SK-N-SH (cell line): ENCODE measurements around the gene NCK1. TPM values are rescaled to one million over a fixed set of nuclear protein-coding genes. Genes with fewer than 3 reads are reported as not detected.

Experiments used
- CTCF ChIA-PET: fragments of 300-600, 350-600 bp; formaldehyde crosslinking; extraction: SDS; loops from one replicate; lab custom pipeline; 2021; lab: Yijun Ruan, JAX
- POLR2A ChIA-PET: fragments of 350-600 bp; sonication (Branson Sonifier 250); formaldehyde crosslinking; extraction: SDS; loops from one replicate; lab custom pipeline; 2020; ENCODE audit warnings: antibody characterized with exemption, inconsistent platforms; lab: Yijun Ruan, JAX
- DNase-seq: peaks from one replicate; pipeline ENCODE4 v3.0.0; 2012
- H2AFZ ChIP-seq: fragments of 200-600 bp; sonication (generic); 2 replicates; pipeline ENCODE4 v1.8.1; 2016; ENCODE audit warnings: antibody characterized with exemption, mild to moderate bottlenecking, low read depth
- H3F3A ChIP-seq: fragments of 200-600 bp; sonication (generic); replicated peaks from 2 replicates; pipeline ENCODE3; 2016; ENCODE audit warnings: antibody characterized with exemption, mild to moderate bottlenecking; ENCODE audit not compliant: insufficient read depth
- H3K27ac ChIP-seq, 2 experiments: fragments of 200-500 bp in 1 of 2; fragments of 200-600 bp in 1 of 2; sonication (Bioruptor generic) in 1 of 2; sonication (generic), shearing (Covaris generic) in 1 of 2; 2 replicates each; pipeline versions ENCODE4 v1.5.1 to v1.6.1; 2014 to 2016; ENCODE audit warnings: low read depth in 2 of 2, inconsistent platforms in 1 of 2, low read length in 1 of 2, mild to moderate bottlenecking in 1 of 2, mixed read lengths in 1 of 2
- H3K27me3 ChIP-seq: fragments of 200-600 bp; sonication (generic), shearing (Covaris generic); 2 replicates; pipeline ENCODE4 v1.6.1; 2016; ENCODE audit warnings: mixed run types; ENCODE audit not compliant: insufficient read depth
- H3K36me3 ChIP-seq, 2 experiments: fragments of 200-500 bp in 1 of 2; fragments of 200-600 bp in 1 of 2; sonication (Bioruptor generic) in 1 of 2; sonication (generic) in 1 of 2; replicated peaks in 1 of 2; 2 replicates each; pipeline versions ENCODE3 to v1.5.1; 2014 to 2016; ENCODE audit warnings: low read length in 1 of 2, mild to moderate bottlenecking in 1 of 2; ENCODE audit not compliant: insufficient read depth in 2 of 2, control insufficient read depth in 1 of 2
- H3K4me1 ChIP-seq, 2 experiments: fragments of 200-500 bp in 1 of 2; fragments of 200-600 bp in 1 of 2; sonication (Bioruptor generic) in 1 of 2; sonication (generic), shearing (Covaris generic) in 1 of 2; 2 replicates each; pipeline versions ENCODE4 v1.5.1 to v1.6.1; 2014 to 2016; ENCODE audit warnings: low read depth in 1 of 2, low read length in 1 of 2, mixed run types in 1 of 2; ENCODE audit not compliant: insufficient read depth in 2 of 2, control insufficient read depth in 1 of 2
- H3K4me2 ChIP-seq: fragments of 200-600 bp; sonication (generic), shearing (Covaris generic); 2 replicates; pipeline ENCODE4 v1.6.1; 2017; ENCODE audit warnings: mixed run types
- H3K4me3 ChIP-seq, 2 experiments: fragments of 200-500 bp in 1 of 2; fragments of 200-600 bp in 1 of 2; sonication (Bioruptor generic) in 1 of 2; sonication (generic), shearing (Covaris generic) in 1 of 2; 2 replicates each; pipeline versions ENCODE4 v1.5.1 to v1.8.1; 2014 to 2016; ENCODE audit warnings: low read depth in 2 of 2, inconsistent platforms in 1 of 2, low read length in 1 of 2, mild to moderate bottlenecking in 1 of 2, mixed read lengths in 1 of 2, moderate library complexity in 1 of 2
- H3K79me2 ChIP-seq: fragments of 200-600 bp; sonication (generic); 2 replicates; pipeline ENCODE4 v1.8.1; 2017; ENCODE audit warnings: mild to moderate bottlenecking; ENCODE audit not compliant: insufficient read depth
- H3K9ac ChIP-seq: fragments of 200-600 bp; sonication (generic); 2 replicates; pipeline ENCODE4 v1.6.1; 2017; ENCODE audit warnings: mixed run types
- H3K9me2 ChIP-seq: fragments of 200-600 bp; sonication (generic); 2 replicates; pipeline ENCODE4 v1.6.1; 2017; ENCODE audit warnings: mixed run types
- H3K9me3 ChIP-seq: fragments of 200-600 bp; sonication (generic); 2 replicates; pipeline ENCODE4 v1.6.1; 2017; ENCODE audit warnings: mixed run types, mild to moderate bottlenecking, moderate library complexity
- H4K20me1 ChIP-seq: fragments of 200-600 bp; sonication (generic); 2 replicates; pipeline ENCODE4 v1.6.1; 2017; ENCODE audit warnings: mild to moderate bottlenecking, mixed run types; ENCODE audit not compliant: insufficient read depth
- CHD2 ChIP-seq: fragments of 150-350 bp; IDR thresholded peaks from 2 replicates; pipeline ENCODE4 v1.6.1; 2018; ENCODE audit warnings: low read length; ENCODE audit not compliant: partially characterized antibody
- ELF1 ChIP-seq: IDR thresholded peaks from 2 replicates; pipeline ENCODE4 v1.4.0; 2012
- FOXJ3 ChIP-seq: sonication (generic); formaldehyde crosslinking; IDR thresholded peaks from 2 replicates; pipeline ENCODE4 v1.5.1; 2020; ENCODE audit warnings: mild to moderate bottlenecking, missing genetic modification reagents
- GABPA ChIP-seq: IDR thresholded peaks from 2 replicates; pipeline ENCODE4 v1.4.0; 2012; ENCODE audit warnings: low read depth, mild to moderate bottlenecking
- GATA2 ChIP-seq: sonication (generic); formaldehyde crosslinking; IDR thresholded peaks from 2 replicates; pipeline ENCODE4 v1.5.0; 2020; ENCODE audit warnings: mild to moderate bottlenecking, missing genetic modification reagents
- IRF3 ChIP-seq: fragments of 150-350 bp; IDR thresholded peaks from 2 replicates; pipeline ENCODE4 v1.6.1; 2016; ENCODE audit warnings: mild to moderate bottlenecking, low read depth, low read length
- JUND ChIP-seq: IDR thresholded peaks from 2 replicates; pipeline ENCODE4 v1.4.0; 2012
- MAX ChIP-seq: IDR thresholded peaks from 2 replicates; pipeline ENCODE4 v1.4.0; 2012; ENCODE audit warnings: low read depth
- POLR2AphosphoS5 ChIP-seq: IDR thresholded peaks from 2 replicates; pipeline ENCODE4 v1.6.1; 2012; ENCODE audit warnings: low read depth, low read length
- RAD21 ChIP-seq: IDR thresholded peaks from 2 replicates; pipeline ENCODE4 v1.6.1; 2012; ENCODE audit warnings: mild to moderate bottlenecking, low read length
- RCOR1 ChIP-seq: fragments of 150-350 bp; IDR thresholded peaks from 2 replicates; pipeline ENCODE4 v1.6.1; 2017; ENCODE audit warnings: antibody characterized with exemption, low read length
- SMC3 ChIP-seq: IDR thresholded peaks from 2 replicates; pipeline ENCODE4 v1.6.1; 2012; ENCODE audit warnings: low read depth, low read length, improper control_type of control experiment
- USF1 ChIP-seq: IDR thresholded peaks from 2 replicates; pipeline ENCODE4 v1.4.0; 2012; ENCODE audit warnings: low read depth, borderline replicate concordance
- YY1 ChIP-seq: IDR thresholded peaks from 2 replicates; pipeline ENCODE4 v1.4.0; 2012; ENCODE audit warnings: low read depth, mild to moderate bottlenecking
- WGBS: methylation state at CpG from one replicate; pipeline ENCODE4 v1.1.6; 2017; ENCODE audit warnings: low lambda C conversion rate; 5-methylcytosine and 5-hydroxymethylcytosine counted together
- polyA plus RNA-seq, 3 experiments: library from polyadenylated mRNA; depleted of rRNA; stranded (reverse); fragments of >200 nt; gene quantifications; 2 replicates each; pipeline ENCODE4 v1.2.3, GENCODE V29; 2012

NCK1 gene
- polyA plus RNA-seq, 1 of the 3 experiments (the other 2 are of a cell fraction), result 16.2 TPM

DNA sequence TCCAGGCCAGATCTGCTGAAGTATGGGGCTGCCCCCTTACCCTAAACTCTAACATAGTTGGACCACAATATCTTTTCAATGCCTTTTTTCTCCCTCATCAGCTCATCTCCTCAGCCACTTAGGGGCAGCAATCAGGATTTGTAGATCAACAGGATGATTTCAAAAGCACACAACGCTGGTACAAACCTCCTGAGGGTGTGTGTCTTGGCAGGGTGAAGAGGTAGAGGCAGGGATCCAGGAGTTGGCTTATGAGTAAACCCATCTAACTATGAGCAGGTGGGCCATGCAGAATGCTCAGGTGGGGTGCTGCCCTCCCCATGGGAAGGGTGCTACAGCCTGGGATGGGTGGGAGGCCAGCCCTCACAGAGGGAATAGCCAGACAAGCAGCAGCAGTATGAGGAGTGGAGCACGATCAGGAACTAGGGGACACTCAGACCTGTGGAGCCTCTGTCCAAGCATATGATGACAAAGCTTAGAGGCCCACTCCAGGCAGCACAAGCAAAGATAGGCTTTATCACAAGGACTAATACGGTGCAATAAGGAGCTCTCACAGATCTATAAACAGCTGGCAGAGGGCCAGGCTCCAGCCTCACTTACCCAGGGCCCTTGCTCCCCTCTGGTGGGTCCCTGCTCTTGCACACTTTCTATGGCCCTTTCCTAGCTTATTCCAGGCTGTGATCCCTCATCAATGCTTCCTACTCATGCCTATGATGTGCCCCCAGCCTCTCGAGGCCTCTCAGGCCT is 127.9 kb downstream of the NCK1 start:
- CTCF ChIA-PET, result no interaction called here

DNA sequence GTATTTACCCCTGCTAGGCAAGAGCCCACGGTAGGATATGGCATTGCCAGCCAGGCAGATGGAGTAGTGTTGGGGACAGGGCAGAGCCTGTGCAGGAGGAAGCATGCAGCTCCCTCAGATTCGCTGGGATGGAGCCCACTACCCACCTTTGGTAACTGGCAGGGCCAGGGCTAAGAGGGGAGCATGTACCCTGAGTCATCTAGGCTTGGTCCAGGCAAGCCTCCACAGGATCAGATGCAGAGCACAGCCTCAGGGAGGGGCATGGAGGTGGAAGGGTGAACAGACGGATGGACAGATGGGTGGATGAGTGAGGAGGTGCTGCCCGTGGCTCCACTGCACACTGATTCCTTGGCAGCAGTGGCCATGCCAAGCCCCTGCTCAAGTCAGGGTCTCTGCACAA is 128.8 kb downstream of the NCK1 start:
- Histone ChIP-seq H3K4me2 (no peak overlapping the region), H3K79me2 (no peaks in the 10 kb centered on the region), H3K36me3 (no peaks in the 10 kb centered on the region), H3F3A (no peaks in the 10 kb centered on the region), H3K4me3 (no peak overlapping the region), H2AFZ (no peak overlapping the region), H4K20me1 (no peaks in the 10 kb centered on the region), H3K27me3 (no peaks in the 10 kb centered on the region), H3K9me3 (no peaks in the 10 kb centered on the region), H3K9ac (no peak overlapping the region), H3K27ac (no peak overlapping the region), H3K9me2 (no peaks in the 10 kb centered on the region), H3K4me1 (peaks cover 10 to 13% of the 10 kb centered on the region in 2 experiments; a peak in 2 of 4 replicates)
- WGBS, result 84% methylated on average over 4 of the region's 4 CpGs
- CTCF ChIA-PET, result no interaction called here
- POLR2A ChIA-PET, result no interaction called here
- no peak for DNase-seq
- TF ChIP-seq YY1 (no peak), GATA2 (CRISPR knock-in tag) (no peak), GABPA (no peak), SMC3 (no peak), RCOR1 (no peak), MAX (no peak), POLR2AphosphoS5 (no peak)

More for the DNA sequence above, 127.9 kb downstream of the NCK1 start:
- H3K27me3 ChIP-seq, result no peaks in the 10 kb centered on the region
- no peaks in the 10 kb centered on the region for H3F3A ChIP-seq
- no peaks in the 10 kb centered on the region for H3K36me3 ChIP-seq
- no peaks in the 10 kb centered on the region for H3K9me3 ChIP-seq
- no peak overlapping the region for H2AFZ ChIP-seq
- no peak for TF ChIP-seq SMC3
- TF ChIP-seq ELF1, result no peak
- no peak for TF ChIP-seq USF1
- TF ChIP-seq RAD21, result no peak
- no peak for TF ChIP-seq JUND
- TF ChIP-seq CHD2, result no peak
- H3K9ac ChIP-seq, result no peak overlapping the region
- no peaks in the 10 kb centered on the region for H4K20me1 ChIP-seq
- POLR2A ChIA-PET, result no interaction called here
- DNase-seq, result no peak
- H3K4me1 ChIP-seq, result peaks cover 6% of the 10 kb centered on the region in 2 experiments; a peak in 2 of 4 replicates
- H3K4me2 ChIP-seq, result no peak overlapping the region
- no peaks in the 10 kb centered on the region for H3K9me2 ChIP-seq
- 80% methylated on average over 4 of the region's 4 CpGs for WGBS
- H3K4me3 ChIP-seq, result no peak overlapping the region
- H3K79me2 ChIP-seq, result no peaks in the 10 kb centered on the region
- H3K27ac ChIP-seq, result no peak overlapping the region

GRCh38 chr3:136992115-136992514 is 130.1 kb downstream of the NCK1 start:
- H3K4me1 ChIP-seq, result peaks cover 10 to 13% of the 10 kb centered on the region in 2 experiments; a peak in 2 of 4 replicates
- ChIA-PET POLR2A (no interaction called here), CTCF (interaction anchor here (0.7 kb wide), 1 partner anchor 233 kb away, joined by 3 read pairs; no protein-coding TSS in a partner anchor)
- no peaks in the 10 kb centered on the region for H3K9me3 ChIP-seq
- no peaks in the 10 kb centered on the region for H3F3A ChIP-seq
- H3K4me3 ChIP-seq, result no peak overlapping the region
- no peaks in the 10 kb centered on the region for H3K79me2 ChIP-seq
- no peak overlapping the region for H3K9ac ChIP-seq
- no peak overlapping the region for H2AFZ ChIP-seq
- TF ChIP-seq IRF3 (no peak), FOXJ3 (CRISPR knock-in tag) (no peak)
- H4K20me1 ChIP-seq, result no peaks in the 10 kb centered on the region
- no peak overlapping the region for H3K4me2 ChIP-seq
- H3K36me3 ChIP-seq, result no peaks in the 10 kb centered on the region
- no peak overlapping the region for H3K27ac ChIP-seq
- no peak for DNase-seq
- H3K9me2 ChIP-seq, result no peaks in the 10 kb centered on the region
- 95% methylated on average over 2 of the region's 2 CpGs for WGBS
- no peaks in the 10 kb centered on the region for H3K27me3 ChIP-seq
